Liver (tissue), 9 donors: ENCODE results near the gene TMEM263. TPM values are rescaled to one million over a fixed set of nuclear protein-coding genes. Genes with fewer than 3 reads are reported as not detected.

Source experiments
- DNase-seq: peaks from one replicate; pipeline ENCODE4 v3.0.0-alpha.2; 2017; ENCODE audit warnings: low spot score
- H3K27ac ChIP-seq, 2 donors: one replicate each; pipeline ENCODE4 v1.7.0; 2013; ENCODE audit warnings: inconsistent platforms in 2 of 2, low read length in 2 of 2, control low read depth in 1 of 2, low read depth in 1 of 2, mild to moderate bottlenecking in 1 of 2
- H3K27me3 ChIP-seq, 4 donors: one replicate each; pipeline versions ENCODE4 v1.6.1 to v1.7.0; 2013; ENCODE audit warnings: low read length in 3 of 4, inconsistent platforms in 1 of 4, mild to moderate bottlenecking in 1 of 4, moderate library complexity in 1 of 4; ENCODE audit not compliant: control insufficient read depth in 4 of 4, insufficient read depth in 4 of 4
- H3K36me3 ChIP-seq, 4 donors: one replicate each; pipeline versions ENCODE4 v1.6.1 to v1.7.0; 2013; ENCODE audit warnings: low read length in 3 of 4, mild to moderate bottlenecking in 3 of 4, low read depth in 1 of 4, moderate library complexity in 1 of 4; ENCODE audit not compliant: control insufficient read depth in 4 of 4, insufficient read depth in 3 of 4
- H3K4me1 ChIP-seq, 4 donors: one replicate each; pipeline versions ENCODE4 v1.6.1 to v1.7.0; 2013; ENCODE audit warnings: low read length in 3 of 4, mild to moderate bottlenecking in 3 of 4, moderate library complexity in 1 of 4; ENCODE audit not compliant: control insufficient read depth in 4 of 4, insufficient read depth in 4 of 4
- H3K4me3 ChIP-seq, 3 donors: one replicate each; pipeline versions ENCODE4 v1.6.1 to v1.7.0; 2013; ENCODE audit warnings: low read length in 3 of 3, control low read depth in 1 of 3, low read depth in 1 of 3, mild to moderate bottlenecking in 1 of 3
- H3K9ac ChIP-seq, 2 donors: one replicate each; pipeline ENCODE4 v1.7.0; 2013; ENCODE audit warnings: low read length in 2 of 2, mild to moderate bottlenecking in 2 of 2, moderate library complexity in 2 of 2, control low read depth in 1 of 2, low read depth in 1 of 2
- H3K9me3 ChIP-seq, 4 donors: one replicate each; pipeline versions ENCODE4 v1.6.1 to v1.7.0; 2013; ENCODE audit warnings: low read length in 3 of 4; ENCODE audit not compliant: control insufficient read depth in 4 of 4
- ATF3 ChIP-seq: IDR thresholded peaks from 2 replicates; pipeline ENCODE4 v1.6.1; 2016; ENCODE audit warnings: antibody characterized with exemption
- CTCF ChIP-seq: fragments of 150-350 bp; IDR thresholded peaks from 2 replicates; pipeline ENCODE4 v1.5.1; 2017; ENCODE audit warnings: improper control_type of control experiment, low read depth, low read length; ENCODE audit not compliant: missing input control
- EGR1 ChIP-seq, 2 donors: IDR thresholded peaks; 2 replicates each; pipeline ENCODE4 v1.6.1; 2016 to 2018; ENCODE audit warnings: antibody characterized with exemption in 2 of 2, low read depth in 2 of 2
- FOXA1 ChIP-seq: IDR thresholded peaks from 2 replicates; pipeline ENCODE4 v1.6.1; 2016; ENCODE audit warnings: antibody characterized with exemption
- FOXA2 ChIP-seq: IDR thresholded peaks from 2 replicates; pipeline ENCODE4 v1.6.1; 2016; ENCODE audit warnings: antibody characterized with exemption
- GABPA ChIP-seq, 2 donors: IDR thresholded peaks in 1 of 2; conservative IDR thresholded peaks in 1 of 2; 2 replicates each; pipeline ENCODE4 v1.6.1; 2016; ENCODE audit warnings: antibody characterized with exemption in 2 of 2, mild to moderate bottlenecking in 1 of 2, moderate library complexity in 1 of 2
- HNF4A ChIP-seq, 2 donors: conservative IDR thresholded peaks; 2 replicates each; pipeline ENCODE4 v1.6.1; 2016; ENCODE audit warnings: antibody characterized with exemption in 2 of 2, mild to moderate bottlenecking in 2 of 2
- HNF4G ChIP-seq: IDR thresholded peaks from 2 replicates; pipeline ENCODE4 v1.6.1; 2016; ENCODE audit warnings: antibody characterized with exemption
- JUND ChIP-seq, 2 donors: IDR thresholded peaks; 2 replicates each; pipeline ENCODE4 v1.6.1; 2016; ENCODE audit warnings: antibody characterized with exemption in 2 of 2
- MAX ChIP-seq: IDR thresholded peaks from 2 replicates; pipeline ENCODE4 v1.6.1; 2016; ENCODE audit warnings: antibody characterized with exemption
- NR2F2 ChIP-seq: IDR thresholded peaks from 2 replicates; pipeline ENCODE4 v1.6.1; 2016; ENCODE audit warnings: antibody characterized with exemption
- RAD21 ChIP-seq, 2 donors: IDR thresholded peaks; 2 replicates each; pipeline ENCODE4 v1.6.1; 2016; ENCODE audit warnings: antibody characterized with exemption in 2 of 2, mild to moderate bottlenecking in 2 of 2
- REST ChIP-seq: IDR thresholded peaks from 2 replicates; pipeline ENCODE4 v1.6.1; 2016; ENCODE audit warnings: antibody characterized with exemption, mild to moderate bottlenecking
- RXRA ChIP-seq, 2 donors: IDR thresholded peaks; 2 replicates each; pipeline ENCODE4 v1.6.1; 2017 to 2018; ENCODE audit warnings: antibody characterized with exemption in 2 of 2, mild to moderate bottlenecking in 1 of 2
- SP1 ChIP-seq: IDR thresholded peaks from 2 replicates; pipeline ENCODE4 v1.6.1; 2018; ENCODE audit warnings: antibody characterized with exemption, mild to moderate bottlenecking
- TAF1 ChIP-seq: conservative IDR thresholded peaks from 2 replicates; pipeline ENCODE4 v1.6.1; 2016; ENCODE audit warnings: antibody characterized with exemption, mild to moderate bottlenecking
- YY1 ChIP-seq: IDR thresholded peaks from 2 replicates; pipeline ENCODE4 v1.6.1; 2016; ENCODE audit warnings: antibody characterized with exemption, mild to moderate bottlenecking
- ZBTB33 ChIP-seq: IDR thresholded peaks from 2 replicates; pipeline ENCODE4 v1.6.1; 2016; ENCODE audit warnings: antibody characterized with exemption
- WGBS: extraction: QIAGEN DNeasy Blood & Tissue Kit; methylation state at CpG from one replicate; pipeline ENCODE4 v1.1.7; 2013; 5-methylcytosine and 5-hydroxymethylcytosine counted together
- polyA plus RNA-seq, 2 donors: library from polyadenylated mRNA; stranded (reverse) in 1 of 2; unstranded in 1 of 2; fragments of 200-250 nt in 1 of 2; fragments of >200 nt in 1 of 2; fragmentation: Nextera tagmentation in 1 of 2; extraction: Ambion mirVana in 1 of 2; gene quantifications; one replicate each; pipeline versions ENCODE4 v1.2.1 to v1.2.3, GENCODE V29; 2013 to 2015
- total RNA-seq, 2 donors: library from RNA; depleted of rRNA; stranded (reverse); fragments of >200 nt; gene quantifications; one replicate each; pipeline ENCODE4 v1.2.3, GENCODE V29; 2014
- donor health status: healthy.
- donor health status: healthy.
- donor health status: healthy.
- donor health status: healthy.
- donor health status: healthy.

The TMEM263 gene
- total and polyA plus RNA-seq, 4 donors: 21.4 to 38.0 (median 21.9) TPM

- Histone ChIP-seq H3K9me3 (peaks cover 0 to 4% (median 0%) of the 10 kb centered on the region in 4 donors), H3K36me3 (no peaks in the 10 kb centered on the region), H3K9ac (no peak overlapping the region), H3K4me1 (peaks cover 5 to 6% (median 5%) of the 10 kb centered on the region in 4 donors), H3K27me3 (peaks cover 0 to 3% (median under 1%) of the 10 kb centered on the region in 4 donors), H3K27ac (no peak overlapping the region), H3K4me3 (no peak overlapping the region)
- 62% methylated on average over 5 of the region's 5 CpGs for WGBS
- DNase-seq: no peak
- TF ChIP-seq SP1 (no peak), YY1 (no peak), JUND (IDR thresholded peaks at IDR 0.05) (no peak), CTCF (no peak), FOXA1 (no peak), EGR1 (IDR thresholded peaks at IDR 0.05; ENCODE audit: low read depth in 2 of 2) (no peak), RAD21 (IDR thresholded peaks at IDR 0.05) (no peak), NR2F2 (no peak), ATF3 (no peak), MAX (no peak), HNF4G (no peak), RXRA (IDR thresholded peaks at IDR 0.05) (no peak), TAF1 (no peak), HNF4A (conservative IDR thresholded peaks at IDR 0.05) (no peak), REST (no peak)
Observed at GRCh38 chr12:106907411-106907810, 48.3 kb upstream of the TMEM263 start.

- no peak for DNase-seq
- Histone ChIP-seq H3K9ac (no peak overlapping the region), H3K4me1 (peaks cover 5 to 6% (median 5%) of the 10 kb centered on the region in 4 donors), H3K27me3 (peaks cover 0 to 3% (median 2%) of the 10 kb centered on the region in 4 donors), H3K27ac (no peak overlapping the region), H3K9me3 (peaks cover 0 to 4% (median 0%) of the 10 kb centered on the region in 4 donors), H3K36me3 (no peaks in the 10 kb centered on the region), H3K4me3 (no peak overlapping the region)
- 82% methylated on average over 4 of the region's 4 CpGs for WGBS
- TF ChIP-seq HNF4A (conservative IDR thresholded peaks at IDR 0.05) (no peak), RXRA (IDR thresholded peaks at IDR 0.05) (no peak), GABPA (IDR thresholded peaks at IDR 0.05 in 1 of 2, conservative IDR thresholded peaks at IDR 0.05 in 1 of 2) (no peak), MAX (no peak), SP1 (no peak), YY1 (no peak), JUND (IDR thresholded peaks at IDR 0.05) (no peak), REST (no peak), NR2F2 (no peak), FOXA2 (no peak), CTCF (no peak), ZBTB33 (no peak), HNF4G (no peak), EGR1 (IDR thresholded peaks at IDR 0.05; ENCODE audit: low read depth in 2 of 2) (no peak)
Observed at GRCh38 chr12:106907846-106908245, 47.9 kb upstream of the TMEM263 start.
